K562 (cell line): ENCODE measurements around the gene ERBB4. TPM values are rescaled to one million over a fixed set of nuclear protein-coding genes. Genes with fewer than 3 reads are reported as not detected.

Experiments
- ATAC-seq: fragments of 200-7000 bp; cut with Tn5 transposase; 3 replicates; pipeline ENCODE4 v1.9.1; 2020; ENCODE audit warnings: moderate library complexity
- BruUV-seq: library from RNA; stranded (reverse); fragments of 400-500 nt; replicated peaks from 2 replicates; lab custom pipeline; 2021; lab: Mats Ljungman, UMichigan
- CTCF ChIA-PET: fragments of 300-600 bp; formaldehyde crosslinking; extraction: SDS; loops from one replicate; lab custom pipeline; 2021; ENCODE audit warnings: low intra/inter-chr PET ratio; lab: Yijun Ruan, JAX
- POLR2A ChIA-PET: fragments of 300-600, 350-650 bp; sonication (Branson Sonifier 250); formaldehyde crosslinking; extraction: SDS; loops from one replicate; lab custom pipeline; 2021; ENCODE audit warnings: antibody characterized with exemption, inconsistent platforms; lab: Yijun Ruan, JAX
- DNase-seq, 4 experiments: peaks; one replicate each; pipeline versions ENCODE4 v3.0.0 to v3.0.0-alpha.2; 2011 to 2018; ENCODE audit warnings: low spot score in 3 of 4, mixed read lengths in 3 of 4; ENCODE audit errors: extremely low read depth in 1 of 4
- FAIRE-seq: peaks from 2 replicates; lab custom pipeline; 2011; peaks lifted over from hg19 to GRCh38; lab: Jason Lieb, UNC
- H2AFZ ChIP-seq: 2 replicates; pipeline ENCODE4 v1.6.0; 2011; ENCODE audit warnings: low read depth, low read length, control low read depth, inconsistent platforms
- H3K27ac ChIP-seq: fragments of 200-600 bp; 3 replicates; pipeline ENCODE4 v1.8.0; 2011; ENCODE audit warnings: low read depth, mild to moderate bottlenecking, control low read depth, inconsistent platforms, low read length, moderate library complexity, mixed read lengths; ENCODE audit errors: extremely low read depth
- H3K27me3 ChIP-seq, 2 experiments: fragments of 300-600 bp in 1 of 2; 2 replicates in 1 of 2; 3 replicates in 1 of 2; pipeline versions ENCODE4 v1.6.0 to v1.8.0; 2011; ENCODE audit warnings: inconsistent platforms in 2 of 2, low read length in 2 of 2, mild to moderate bottlenecking in 1 of 2, mixed read lengths in 1 of 2, moderate library complexity in 1 of 2; ENCODE audit not compliant: control insufficient read depth in 2 of 2, insufficient read depth in 2 of 2
- H3K36me3 ChIP-seq: fragments of 300-600 bp; 3 replicates; pipeline ENCODE4 v1.8.0; 2011; ENCODE audit warnings: mild to moderate bottlenecking, low read length, inconsistent platforms; ENCODE audit not compliant: control insufficient read depth, insufficient read depth
- H3K4me1 ChIP-seq, 2 experiments: fragments of 200-600 bp in 1 of 2; replicated peaks in 1 of 2; 2 replicates in 1 of 2; 3 replicates in 1 of 2; pipeline versions ENCODE4 v1.5.1 to v1.8.0; 2011; ENCODE audit warnings: inconsistent platforms in 2 of 2, low read length in 2 of 2, mild to moderate bottlenecking in 1 of 2, mixed read lengths in 1 of 2, moderate library complexity in 1 of 2; ENCODE audit not compliant: control insufficient read depth in 2 of 2, insufficient read depth in 2 of 2
- H3K4me2 ChIP-seq: 2 replicates; pipeline ENCODE4 v1.6.1; 2011; ENCODE audit warnings: low read length, control low read depth, inconsistent platforms, mixed read lengths; ENCODE audit not compliant: insufficient read depth
- H3K4me3 ChIP-seq: fragments of 200-600 bp; sonication (generic), shearing (Covaris generic); 2 replicates; pipeline ENCODE4 v1.5.1; 2016; ENCODE audit warnings: control low read depth, inconsistent platforms
- H3K79me2 ChIP-seq: fragments of 200-600 bp; 3 replicates; pipeline ENCODE4 v1.8.0; 2011; ENCODE audit warnings: low read length, inconsistent platforms; ENCODE audit not compliant: control insufficient read depth, insufficient read depth
- H3K9ac ChIP-seq, 2 experiments: 2 replicates each; pipeline versions ENCODE4 v1.6.0 to v1.6.1; 2011; ENCODE audit warnings: low read depth in 2 of 2, low read length in 2 of 2, control low read depth in 1 of 2, inconsistent platforms in 1 of 2, mild to moderate bottlenecking in 1 of 2, mixed read lengths in 1 of 2; ENCODE audit not compliant: insufficient read depth in 1 of 2
- H3K9me1 ChIP-seq: one replicate; pipeline ENCODE4 v1.6.0; 2011; ENCODE audit warnings: inconsistent platforms, mild to moderate bottlenecking, low read length, moderate library complexity; ENCODE audit not compliant: control insufficient read depth, insufficient read depth
- H3K9me3 ChIP-seq: replicated peaks from 2 replicates; pipeline ENCODE4 v1.5.1; 2011; ENCODE audit warnings: low read depth, low read length, inconsistent platforms; ENCODE audit not compliant: control insufficient read depth, insufficient read depth
- H4K20me1 ChIP-seq: replicated peaks from 2 replicates; pipeline ENCODE4 v1.6.1; 2011; ENCODE audit warnings: low read length, inconsistent platforms, mixed read lengths; ENCODE audit not compliant: control insufficient read depth, insufficient read depth
- HLTF ChIP-seq: fragments of 450-650 bp; IDR thresholded peaks from 2 replicates; pipeline ENCODE4 v1.6.1; 2016
- POLR3A ChIP-seq: IDR thresholded peaks from 2 replicates; pipeline ENCODE4 v1.6.1; 2011; ENCODE audit warnings: borderline replicate concordance, mild to moderate bottlenecking, moderate library complexity; ENCODE audit not compliant: insufficient read length, insufficient read depth; ENCODE audit errors: extremely low read depth
- RFX1 ChIP-seq: fragments of 450-650 bp; IDR thresholded peaks from 2 replicates; pipeline ENCODE4 v1.6.1; 2016; ENCODE audit warnings: mild to moderate bottlenecking, moderate library complexity
- SLC30A9 ChIP-seq: fragments of 250-450 bp; sonication (Bioruptor Pico); IDR thresholded peaks from 2 replicates; pipeline ENCODE4 v1.8.0; 2022; ENCODE audit warnings: mild to moderate bottlenecking, moderate library complexity
- SMAD1 ChIP-seq: fragments of 150-350 bp; IDR thresholded peaks from 2 replicates; pipeline ENCODE4 v1.6.1; 2014; ENCODE audit warnings: low read length, low read depth; ENCODE audit not compliant: partially characterized antibody
- UBTF ChIP-seq, 2 experiments: IDR thresholded peaks; 2 replicates each; pipeline ENCODE4 v1.6.1; 2012; ENCODE audit warnings: improper control_type of control experiment in 2 of 2, low read depth in 2 of 2, low read length in 2 of 2, borderline replicate concordance in 1 of 2
- WGBS: fragments of 100-300 bp; shearing (Covaris generic); methylation state at CpG from one replicate; pipeline ENCODE4 v1.1.6; 2016; ENCODE audit warnings: low coverage, mixed read lengths; ENCODE audit not compliant: insufficient coverage; ENCODE audit errors: missing lambda C conversion rate; 5-methylcytosine and 5-hydroxymethylcytosine counted together
- in situ Hi-C: fragments of 300-500 bp; cut with MboI; formaldehyde crosslinking; loops from 4 replicates; pipeline ENCODE4 v1.15.0; 2018; ENCODE audit warnings: inconsistent platforms, mixed read lengths
- intact Hi-C: fragments of 100-400 bp; cut with micrococcal nuclease; formaldehyde crosslinking; loops from 2 replicates; pipeline ENCODE4 v1.14.2; 2022
- polyA plus RNA-seq, 8 experiments: library from polyadenylated mRNA; depleted of rRNA in 4 of 8; stranded (reverse) in 5 of 8; unstranded in 3 of 8; fragments of >200 nt; fragmentation: Nextera tagmentation in 2 of 8; fragmentation: Illumina TruSeq in 1 of 8; extraction: Ambion mirVana in 2 of 8; extraction: Trizol in 1 of 8; gene quantifications; 2 replicates each; pipeline versions ENCODE4 v1.2.1 to v1.2.3, GENCODE V29; 2011 to 2014; ENCODE audit warnings: inconsistent platforms in 1 of 8, missing spikeins in 1 of 8
- total RNA-seq, 7 experiments: library from RNA; depleted of rRNA in 6 of 7; stranded (reverse); fragments of >200 nt in 6 of 7; fragmentation: Illumina TruSeq in 2 of 7; extraction: Trizol in 2 of 7; gene quantifications; 2 replicates each; pipeline versions ENCODE4 v1.2.1 to v1.2.3, GENCODE V29; 2011 to 2021; ENCODE audit warnings: low replicate concordance in 1 of 7

The ERBB4 gene
- total and polyA plus RNA-seq, 9 of the 15 experiments (the other 6 are each of a cell fraction or from before 2014, with no cell fraction given): not detected

DNA sequence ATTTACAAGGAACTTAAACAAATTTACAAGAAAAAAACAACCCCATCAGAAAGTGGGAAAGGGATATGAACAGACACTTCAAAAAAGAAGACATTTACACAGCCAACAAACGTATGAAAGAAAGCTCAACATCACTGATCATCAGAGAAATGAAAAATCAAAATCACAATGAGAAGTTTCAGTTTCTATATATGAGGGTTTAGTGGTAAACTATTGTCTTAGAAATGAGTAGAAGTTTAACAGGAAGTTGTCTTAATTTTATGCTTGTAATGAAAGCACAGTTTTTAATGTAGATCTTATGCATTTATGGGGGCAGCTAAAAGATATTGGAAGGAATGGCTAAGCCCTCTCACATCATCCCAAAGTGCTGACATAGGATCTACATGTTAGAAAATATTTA is 325.4 kb downstream of the ERBB4 start:
- in situ Hi-C loops: no loop called here
- CTCF ChIA-PET: no interaction called here

DNA sequence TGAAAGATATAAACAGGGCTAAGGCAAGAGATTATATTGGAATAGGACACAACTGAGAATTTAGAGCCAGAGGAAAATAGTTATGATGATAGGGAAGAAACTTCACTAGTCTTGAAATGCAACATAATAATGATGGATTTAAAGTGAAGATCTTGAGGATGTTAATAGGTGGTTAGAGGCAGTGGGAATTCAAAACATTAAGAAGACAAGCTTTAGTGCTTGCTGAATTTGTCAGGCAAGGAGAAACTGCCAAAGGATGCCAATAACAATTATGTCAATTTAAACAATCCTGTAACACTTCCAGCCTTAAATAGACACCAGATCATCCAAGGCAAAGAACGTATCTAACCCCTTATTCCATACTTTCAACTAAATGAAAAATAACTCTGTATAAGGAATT is 330.1 kb downstream of the ERBB4 start:
- no peak overlapping the region for H3K27ac ChIP-seq
- in situ Hi-C loops (no loop called here), intact Hi-C loops (no loop called here)
- no peaks in the 10 kb centered on the region for H3K4me1 ChIP-seq
- ATAC-seq (no peak), FAIRE-seq (no peak), DNase-seq (no peak)
- H3K79me2 ChIP-seq: no peaks in the 10 kb centered on the region
- H3K36me3 ChIP-seq: no peaks in the 10 kb centered on the region
- H3K27me3 ChIP-seq: no peaks in the 10 kb centered on the region
- no peak overlapping the region for H3K4me3 ChIP-seq
- 7% methylated on average over 1 of the region's 1 CpG for WGBS
- H3K9me1 ChIP-seq: no peaks in the 10 kb centered on the region
- H4K20me1 ChIP-seq: no peaks in the 10 kb centered on the region
- BruUV-seq: no TSS peak
- ChIA-PET CTCF (no interaction called here), POLR2A (no interaction called here)
- no peak overlapping the region for H3K4me2 ChIP-seq
- H2AFZ ChIP-seq: no peak overlapping the region
- H3K9me3 ChIP-seq: no peaks in the 10 kb centered on the region
- TF ChIP-seq SMAD1 (no peak), RFX1 (no peak), UBTF (IDR thresholded peaks at IDR 0.05; ENCODE audit: borderline replicate concordance in 1 of 2, low read depth in 2 of 2, low read length in 2 of 2) (no peak), POLR3A (no peak), SLC30A9 (CRISPR knock-in tag) (no peak)
- no peak overlapping the region for H3K9ac ChIP-seq

More for the DNA sequence above, 325.4 kb downstream of the ERBB4 start:
- BruUV-seq: no TSS peak
- H3K9me1 ChIP-seq: no peaks in the 10 kb centered on the region
- H3K9me3 ChIP-seq: no peaks in the 10 kb centered on the region
- no peaks in the 10 kb centered on the region for H3K36me3 ChIP-seq
- ATAC-seq (no peak), DNase-seq (no peak), FAIRE-seq (no peak)
- H3K27me3 ChIP-seq: no peaks in the 10 kb centered on the region
- no peak overlapping the region for H3K4me3 ChIP-seq
- intact Hi-C loops: no loop called here
- H3K79me2 ChIP-seq: no peaks in the 10 kb centered on the region
- H3K4me2 ChIP-seq: no peak overlapping the region
- POLR2A ChIA-PET: no interaction called here
- H3K9ac ChIP-seq: no peak overlapping the region
- H3K27ac ChIP-seq: no peak overlapping the region
- no peak for TF ChIP-seq HLTF
- no peaks in the 10 kb centered on the region for H3K4me1 ChIP-seq
- H4K20me1 ChIP-seq: no peaks in the 10 kb centered on the region
- 0% methylated on average over 1 of the region's 1 CpG for WGBS
- H2AFZ ChIP-seq: no peak overlapping the region
